ENCODE data around the gene OMA1.
"Not testable (repeated sequence)": the region's sequence is repeated elsewhere in the genome, so short reads cannot be mapped to it uniquely, and the experiment has no call there.

The OMA1 gene

GRCh38 chr1:58546520-58547308 is at the start of gene OMA1:
TSS of gene OMA1 (minus strand) at chr1:58546726. CDS start at chr1:58539294, 7,432 bp downstream.
- DNase-seq = peak; percentile 85

- no peak for DNase-seq
These were observed 48.0 kb upstream of the OMA1 start for GRCh38 chr1:58594546-58594945.

GRCh38 chr1:58592522-58593134 is 46.1 kb upstream of the OMA1 start:
- DNase-seq = no peak

- DNase-seq = no peak
These were observed 45.3 kb upstream of the OMA1 start for GRCh38 chr1:58591806-58592205.

GRCh38 chr1:58590019-58590418 is 43.5 kb upstream of the OMA1 start:
- DNase-seq = no peak

GRCh38 chr1:58588396-58588795 is 41.9 kb upstream of the OMA1 start:
- DNase-seq = no peak

GRCh38 chr1:58587667-58588066 is 41.1 kb upstream of the OMA1 start:
- no peak for DNase-seq

GRCh38 chr1:58586271-58586670 is 39.7 kb upstream of the OMA1 start:
- DNase-seq = no peak

GRCh38 chr1:58585581-58586151 is 39.1 kb upstream of the OMA1 start:
- DNase-seq = no peak

GRCh38 chr1:58585166-58585565 is 38.6 kb upstream of the OMA1 start:
- DNase-seq = no peak

- no peak for DNase-seq
These were observed 37.8 kb upstream of the OMA1 start for GRCh38 chr1:58584082-58584895.

GRCh38 chr1:58583496-58583895 is 37.0 kb upstream of the OMA1 start:
- DNase-seq = no peak

- DNase-seq = not testable (repeated sequence)
These were observed 35.6 kb upstream of the OMA1 start for GRCh38 chr1:58582143-58582542.

- DNase-seq = no peak
These were observed 35.1 kb upstream of the OMA1 start for GRCh38 chr1:58581641-58582040.

- DNase-seq = no peak
These were observed 33.7 kb upstream of the OMA1 start for GRCh38 chr1:58580186-58580585.

- DNase-seq = no peak
These were observed 31.1 kb upstream of the OMA1 start for GRCh38 chr1:58577654-58578030.

GRCh38 chr1:58576727-58577653 is 30.5 kb upstream of the OMA1 start, which contains the start of gene TACSTD2:
TSS of gene TACSTD2 (minus strand) at chr1:58577252. CDS start at chr1:58577156, 96 bp downstream.
- no peak for DNase-seq

- DNase-seq = no peak
These were observed 29.8 kb upstream of the OMA1 start for GRCh38 chr1:58576325-58576726.

- no peak for DNase-seq
These were observed 29.2 kb upstream of the OMA1 start for GRCh38 chr1:58575551-58576324.

GRCh38 chr1:58574816-58575215 is 28.3 kb upstream of the OMA1 start:
- no peak for DNase-seq

All from NCI-H2081 treated with DMSO at 0.1 percent for 48 hours (cell line).